Stimulated activated CD8-positive, alpha-beta memory T cell treated with anti-CD3 and anti-CD28 coated beads, Interleukin-4, amount 100 ng/mL, for 24 hours (primary cell): Measurements from ENCODE around the gene ZNF280D.

Source experiments
- DNase-seq: peaks from one replicate; pipeline ENCODE4 v3.0.0-alpha.2; 2020; ENCODE audit warnings: low read depth

The ZNF280D gene

DNA sequence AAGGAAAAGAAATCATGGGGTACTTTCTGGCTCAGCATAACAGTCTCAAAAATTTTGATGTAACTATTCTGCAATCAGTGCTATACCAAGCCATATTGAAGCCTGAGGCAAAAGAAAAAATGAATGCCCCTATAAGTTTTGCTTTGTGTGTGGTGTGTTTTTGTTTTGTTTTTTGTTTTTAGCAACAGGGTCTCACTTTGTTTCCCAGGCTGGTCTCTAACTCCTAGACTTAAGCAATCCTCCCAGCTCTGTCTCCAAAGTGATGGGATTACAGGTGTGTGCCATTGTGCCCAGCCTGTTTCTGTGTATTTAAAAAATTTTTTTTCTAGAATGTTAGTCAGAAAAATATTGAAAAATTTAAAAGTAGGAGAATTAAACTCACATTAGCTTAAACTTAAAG, 93.2 kb downstream of the ZNF280D start:
- no peak for DNase-seq

DNA sequence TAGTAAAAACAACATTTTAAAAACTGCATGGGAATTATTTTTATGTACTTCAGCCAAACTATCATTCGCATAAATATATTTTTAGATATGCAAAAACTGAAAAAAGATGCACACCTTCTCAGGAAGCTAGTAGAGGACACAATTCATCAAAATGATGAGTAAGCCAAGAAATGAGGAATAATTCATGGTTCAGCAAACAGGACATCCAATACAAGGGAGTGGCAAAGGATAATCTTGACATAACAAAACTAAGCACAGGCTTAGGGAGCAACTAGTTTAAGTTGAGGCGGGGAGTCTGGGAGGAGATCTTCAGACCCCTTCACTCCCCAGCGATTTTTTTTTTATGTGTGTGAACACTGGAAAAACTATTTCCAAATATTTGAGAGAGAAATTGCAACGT, 93.7 kb downstream of the ZNF280D start:
- no peak for DNase-seq

DNA sequence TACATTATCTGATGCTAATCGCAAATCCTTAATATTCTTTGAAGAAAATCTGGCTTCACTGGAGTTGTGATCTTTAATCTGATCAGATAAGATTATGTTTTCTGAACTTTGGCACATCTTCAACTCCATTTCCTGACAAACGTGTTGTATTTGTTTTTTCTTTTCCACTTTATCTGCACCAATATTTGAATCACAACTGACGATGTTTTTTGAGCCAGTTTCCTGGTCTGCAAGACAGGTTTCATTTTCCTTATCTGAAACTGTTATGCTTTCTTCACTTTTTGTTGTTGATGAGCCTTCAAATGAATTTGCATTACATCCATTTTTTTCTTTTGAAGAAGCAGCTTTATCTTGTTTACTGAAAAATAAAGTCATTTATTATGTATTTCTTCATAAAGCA, 101.5 kb downstream of the ZNF280D start:
- DNase-seq, result no peak

- no peak for DNase-seq
Observed at GRCh38 chr15:56628893-56629532, 104.3 kb downstream of the ZNF280D start.

DNA sequence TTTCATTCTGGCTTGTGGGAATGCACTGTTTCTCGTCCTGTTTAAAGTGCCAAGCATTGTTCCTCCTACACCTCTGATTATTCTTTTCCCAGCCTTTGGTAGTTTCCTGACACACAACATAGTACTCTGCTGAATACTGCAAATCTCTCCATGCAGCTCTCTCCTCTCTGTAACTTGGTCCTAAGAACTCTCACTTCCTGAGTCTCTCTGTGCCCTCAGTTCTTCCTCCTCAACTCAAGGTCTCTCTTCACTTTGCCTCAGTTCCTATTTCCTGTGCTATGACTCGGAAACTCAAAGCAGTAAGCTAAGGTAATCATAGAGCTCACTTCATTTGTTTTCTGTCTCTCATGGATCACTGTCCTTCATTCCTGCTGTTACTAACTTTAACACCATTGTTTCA, 113.4 kb downstream of the ZNF280D start:
- DNase-seq, result no peak

- DNase-seq, result no peak
Observed at GRCh38 chr15:56617628-56618027, 115.7 kb downstream of the ZNF280D start.

DNA sequence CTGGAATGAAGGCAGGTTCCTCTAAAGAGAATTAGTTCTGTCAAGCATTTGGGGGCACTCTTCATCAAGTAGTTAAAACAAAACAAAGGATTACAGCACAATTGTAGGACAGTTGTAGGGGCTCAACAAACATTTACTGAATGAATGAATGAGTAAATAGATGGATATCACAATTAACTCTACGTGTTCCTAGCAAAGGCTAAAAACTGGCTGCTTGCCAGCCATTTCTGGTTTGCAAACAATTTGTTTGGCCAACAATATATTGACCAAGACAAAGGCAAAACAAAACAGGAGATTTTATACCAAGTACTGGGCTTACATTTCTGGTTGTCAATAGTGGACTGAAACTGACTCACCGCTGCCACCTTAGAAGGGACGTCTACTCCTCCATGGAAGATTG, 116.8 kb downstream of the ZNF280D start:
- no peak for DNase-seq

DNA sequence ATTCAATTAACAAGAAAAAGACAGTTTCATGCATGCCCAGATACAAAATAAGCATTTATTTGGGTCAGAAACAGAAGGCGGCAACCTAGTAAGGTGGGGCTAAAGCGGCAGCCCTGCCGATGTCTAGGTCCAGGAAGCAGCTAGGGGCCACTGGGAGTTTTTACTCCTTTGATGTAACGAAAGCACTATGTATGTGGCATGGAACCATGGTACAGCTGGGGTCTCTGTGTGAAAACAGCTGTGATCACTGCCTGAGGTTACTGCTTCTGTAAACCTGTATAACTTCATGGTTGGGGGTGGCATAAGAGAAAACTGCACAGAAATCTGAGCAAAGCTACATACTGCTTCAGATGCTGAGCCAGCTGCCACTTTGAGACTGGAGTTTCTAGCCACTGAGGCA, 119.5 kb downstream of the ZNF280D start:
- DNase-seq, result no peak

- DNase-seq, result no peak
Observed at GRCh38 chr15:56608993-56609392, 124.3 kb downstream of the ZNF280D start.

- no peak for DNase-seq
Observed at GRCh38 chr15:56608140-56608778, 125.0 kb downstream of the ZNF280D start.

DNA sequence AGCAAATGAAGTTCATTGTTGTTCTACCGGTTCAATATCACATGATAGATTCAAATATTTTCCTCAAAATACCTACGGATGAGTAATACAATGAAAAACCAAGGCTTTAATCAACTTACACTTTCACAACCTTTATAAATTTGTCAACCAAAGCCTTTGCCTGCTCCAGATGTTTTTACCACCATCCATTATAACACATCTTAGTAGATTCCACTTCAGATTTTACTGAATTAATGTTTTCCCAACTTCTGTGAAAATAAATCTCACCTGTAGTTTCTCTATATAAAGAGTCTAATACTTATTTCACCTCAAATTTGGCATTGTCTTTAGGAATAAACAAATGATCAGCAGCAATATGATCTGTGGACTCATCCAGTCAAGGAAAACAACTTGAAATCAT, 131.1 kb downstream of the ZNF280D start:
- DNase-seq, result no peak

- no peak for DNase-seq
Observed at GRCh38 chr15:56600380-56600779, 132.9 kb downstream of the ZNF280D start.

DNA sequence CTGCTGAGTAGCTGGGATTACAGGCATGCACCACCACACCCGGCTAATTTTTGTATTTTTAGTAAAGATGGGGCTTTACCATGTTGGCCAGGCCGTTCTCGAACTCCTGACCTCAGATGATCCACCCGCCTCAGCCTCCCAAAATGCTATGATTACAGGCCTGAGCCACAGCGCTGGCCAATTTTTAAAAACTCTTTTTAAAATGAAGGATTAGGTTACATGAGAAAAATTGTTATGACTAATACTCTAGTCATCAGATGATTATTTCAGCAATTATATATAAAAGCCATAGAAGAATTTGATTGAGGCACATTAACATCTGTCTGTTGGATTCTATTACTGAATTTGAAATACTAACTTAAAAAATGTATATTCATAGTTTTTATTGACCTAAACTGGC, 134.3 kb downstream of the ZNF280D start:
- DNase-seq, result no peak

DNA sequence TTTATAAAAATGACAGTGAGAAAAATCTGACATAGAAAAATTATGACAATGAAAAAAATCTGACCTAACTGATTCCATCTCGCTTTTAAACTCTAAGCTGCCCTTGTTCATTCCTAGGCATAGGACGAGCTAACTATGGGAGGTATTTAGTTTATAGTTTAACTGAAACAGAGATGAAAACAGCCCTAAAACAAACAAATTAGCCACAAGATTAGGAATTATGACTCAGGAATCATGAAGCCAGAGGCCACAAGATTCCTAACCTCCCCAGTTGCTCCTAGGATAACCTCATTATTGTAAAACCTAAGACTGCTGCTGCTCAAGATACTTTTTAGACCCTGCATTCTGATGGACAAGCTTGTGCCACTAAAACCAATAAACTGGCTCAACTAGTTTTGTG, 145.6 kb downstream of the ZNF280D start:
- DNase-seq, result no peak

GRCh38 chr15:56586206-56586605, 147.1 kb downstream of the ZNF280D start:
- DNase-seq, result no peak

- no peak for DNase-seq
Observed at GRCh38 chr15:56582785-56583184, 150.5 kb downstream of the ZNF280D start.
